ENCODE data around the gene ESF1. TPM values are rescaled to one million over a fixed set of nuclear protein-coding genes. Genes with fewer than 3 reads are reported as not detected.
"Not testable (repeated sequence)": the region's sequence is repeated elsewhere in the genome, so short reads cannot be mapped to it uniquely, and the experiment has no call there.

ESF1 gene
- total RNA-seq, 1 donor from 2014 or later = 17.4 TPM

- Mint-ChIP-seq H3K4me3 (no peak overlapping the region), H3K27ac (no peak overlapping the region), H3K9me3 (peaks cover 26% of the 10 kb centered on the region), H3K36me3 (peaks cover 56% of the 10 kb centered on the region), H3K4me1 (no peaks in the 10 kb centered on the region), H3K27me3 (ENCODE audit: low read depth) (no peaks in the 10 kb centered on the region)
- DNase-seq (ENCODE audit: low spot score in 2 of 2, unreplicated experiment in 2 of 2) = no peak
- no peak for TF ChIP-seq CTCF (IDR thresholded peaks at IDR 0.05; ENCODE audit: unreplicated experiment)
These were observed 18.8 kb downstream of the ESF1 start for GRCh38 chr20:13765868-13766416.

DNA sequence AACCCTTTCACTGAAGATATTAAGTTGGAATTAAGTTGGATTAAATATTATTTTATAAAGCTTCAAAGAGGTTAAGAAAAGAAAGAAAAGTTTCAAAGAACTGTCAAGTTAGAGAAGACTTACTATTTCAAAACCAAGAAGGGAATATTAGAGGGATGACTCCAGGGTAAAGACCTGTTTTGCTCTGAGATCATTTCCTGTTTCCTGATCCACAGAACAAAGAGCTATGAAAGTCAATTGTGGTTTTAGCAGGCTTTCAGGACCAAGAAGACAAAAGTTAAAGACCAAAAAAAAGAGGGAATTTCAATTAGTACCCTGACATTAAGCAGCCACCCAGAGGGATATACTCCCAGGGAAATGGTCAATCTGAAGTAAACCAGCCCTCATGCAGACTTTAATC lies 19.4 kb downstream of the ESF1 start:
- H3K36me3 Mint-ChIP-seq = peaks cover 54% of the 10 kb centered on the region
- no peak overlapping the region for H3K27ac Mint-ChIP-seq
- H3K4me3 Mint-ChIP-seq = no peak overlapping the region
- no peak for DNase-seq (ENCODE audit: low spot score in 2 of 2, unreplicated experiment in 2 of 2)
- TF ChIP-seq CTCF (IDR thresholded peaks at IDR 0.05; ENCODE audit: unreplicated experiment) = no peak
- peaks cover 26% of the 10 kb centered on the region for H3K9me3 Mint-ChIP-seq
- no peaks in the 10 kb centered on the region for H3K4me1 Mint-ChIP-seq
- H3K27me3 Mint-ChIP-seq (ENCODE audit: low read depth) = no peaks in the 10 kb centered on the region

DNA sequence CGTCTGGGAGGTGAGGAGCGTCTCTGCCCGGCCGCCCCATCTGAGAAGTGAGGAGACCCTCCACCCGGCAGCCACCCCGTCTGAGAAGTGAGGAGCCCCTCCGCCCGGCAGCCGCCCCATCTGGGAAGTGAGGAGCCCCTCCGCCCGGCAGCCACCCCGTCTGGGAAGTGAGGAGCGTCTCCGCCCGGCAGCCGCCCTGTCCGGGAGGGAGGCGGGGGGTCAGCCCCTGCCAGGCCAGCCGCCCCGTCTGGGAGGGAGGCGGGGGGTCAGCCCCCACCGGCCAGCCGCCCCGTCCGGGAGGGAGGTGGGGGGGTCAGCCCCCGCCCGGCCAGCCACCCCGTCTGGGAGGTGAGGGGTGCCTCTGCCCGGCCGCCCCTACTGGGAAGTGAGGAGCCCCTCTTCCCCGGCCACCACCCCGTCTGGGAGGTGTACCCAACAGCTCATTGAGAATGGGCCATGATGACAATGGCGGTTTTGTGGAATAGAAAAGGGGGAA lies 24.2 kb downstream of the ESF1 start:
- peaks cover 43% of the 10 kb centered on the region for H3K36me3 Mint-ChIP-seq
- H3K4me3 Mint-ChIP-seq; DNase-seq (ENCODE audit: low spot score in 2 of 2, unreplicated experiment in 2 of 2); H3K9me3 Mint-ChIP-seq; H3K4me1 Mint-ChIP-seq; H3K27ac Mint-ChIP-seq; H3K27me3 Mint-ChIP-seq (ENCODE audit: low read depth): not testable (repeated sequence)

DNA sequence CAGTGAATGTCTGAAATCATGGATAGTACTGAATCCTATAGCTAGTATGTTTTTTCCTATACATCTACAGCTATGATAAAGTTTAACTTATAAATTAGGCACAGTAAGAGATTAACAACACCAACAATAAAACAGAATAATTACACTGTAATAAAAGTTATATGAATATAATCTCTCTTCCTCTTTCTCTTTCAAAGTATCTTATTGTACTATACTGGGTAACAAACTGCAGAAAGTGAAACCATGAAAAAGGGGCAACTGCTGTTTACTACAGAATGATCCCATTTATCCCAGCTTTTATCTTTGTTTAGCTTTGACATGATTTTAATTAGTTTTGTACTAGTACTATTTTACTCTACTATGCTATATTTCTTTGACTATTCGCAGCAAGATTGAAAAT lies 25.8 kb downstream of the ESF1 start:
- no peak overlapping the region for H3K4me3 Mint-ChIP-seq
- H3K4me1 Mint-ChIP-seq = no peaks in the 10 kb centered on the region
- peaks cover 28% of the 10 kb centered on the region for H3K36me3 Mint-ChIP-seq
- H3K27ac Mint-ChIP-seq = no peak overlapping the region
- H3K9me3 Mint-ChIP-seq = no peaks in the 10 kb centered on the region
- DNase-seq (ENCODE audit: low spot score in 2 of 2, unreplicated experiment in 2 of 2) = no peak
- TF ChIP-seq CTCF (IDR thresholded peaks at IDR 0.05; ENCODE audit: unreplicated experiment) = no peak
- H3K27me3 Mint-ChIP-seq (ENCODE audit: low read depth) = no peaks in the 10 kb centered on the region

DNA sequence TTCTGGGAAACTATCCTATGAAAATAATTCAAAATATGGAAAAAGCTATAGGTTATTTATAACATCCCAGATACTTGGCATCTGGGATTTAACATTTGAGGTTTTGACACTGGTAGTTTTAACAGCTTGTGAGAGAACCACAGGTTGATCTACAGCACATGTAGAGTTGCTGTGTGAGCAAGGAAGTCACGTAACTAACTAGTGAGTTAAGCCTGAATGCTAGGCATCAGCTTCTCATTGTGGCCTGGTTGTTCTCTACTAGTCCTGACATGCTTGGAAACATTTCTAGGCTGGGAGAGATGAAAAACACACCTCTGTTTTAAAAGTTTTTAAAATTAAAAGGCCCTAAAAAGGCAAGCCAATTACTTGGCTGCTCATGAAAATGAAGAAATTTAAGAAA lies 28.2 kb downstream of the ESF1 start:
- DNase-seq (ENCODE audit: low spot score in 2 of 2, unreplicated experiment in 2 of 2) = no peak
- H3K36me3 Mint-ChIP-seq = peaks cover 21% of the 10 kb centered on the region
- H3K27me3 Mint-ChIP-seq (ENCODE audit: low read depth) = no peaks in the 10 kb centered on the region
- H3K4me1 Mint-ChIP-seq = no peaks in the 10 kb centered on the region
- TF ChIP-seq CTCF (IDR thresholded peaks at IDR 0.05; ENCODE audit: unreplicated experiment) = no peak
- no peak overlapping the region for H3K4me3 Mint-ChIP-seq
- no peaks in the 10 kb centered on the region for H3K9me3 Mint-ChIP-seq
- no peak overlapping the region for H3K27ac Mint-ChIP-seq

DNA sequence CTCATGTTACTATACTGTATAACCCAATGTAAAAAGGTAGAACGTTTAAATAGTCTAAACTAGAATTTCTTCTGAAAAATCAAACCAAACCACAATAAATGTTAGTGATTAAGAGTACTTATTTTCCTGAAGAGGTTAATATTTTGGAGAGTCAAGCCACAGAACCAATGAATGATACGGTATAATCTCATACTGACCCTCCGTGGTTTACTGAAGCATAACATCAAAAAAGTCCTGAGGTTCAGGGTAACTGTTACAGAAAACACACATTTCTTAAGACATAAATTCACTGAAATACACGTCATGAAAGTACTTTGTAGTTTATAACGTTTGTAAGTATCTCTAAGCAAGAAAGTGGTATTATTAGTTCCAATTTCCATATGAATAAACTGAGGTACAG lies 28.9 kb downstream of the ESF1 start:
- peaks cover 27% of the 10 kb centered on the region for H3K36me3 Mint-ChIP-seq
- no peak for DNase-seq (ENCODE audit: low spot score in 2 of 2, unreplicated experiment in 2 of 2)
- no peak overlapping the region for H3K27ac Mint-ChIP-seq
- H3K4me1 Mint-ChIP-seq = no peaks in the 10 kb centered on the region
- H3K27me3 Mint-ChIP-seq (ENCODE audit: low read depth) = no peaks in the 10 kb centered on the region
- H3K9me3 Mint-ChIP-seq = no peaks in the 10 kb centered on the region
- TF ChIP-seq CTCF (IDR thresholded peaks at IDR 0.05; ENCODE audit: unreplicated experiment) = no peak
- H3K4me3 Mint-ChIP-seq = no peak overlapping the region
